AG09309 (cell line): ENCODE measurements around the gene PAIP2B.

ENCODE experiments used
- DNase-seq: peaks from one replicate; pipeline ENCODE4 v3.0.0-alpha.2; 2010; ENCODE audit warnings: low read depth
- H3K4me3 ChIP-seq: 2 replicates; pipeline ENCODE4 v1.5.1; 2011; ENCODE audit warnings: mild to moderate bottlenecking, low read depth, low read length, moderate library complexity; ENCODE audit not compliant: control insufficient read depth
- CTCF ChIP-seq: IDR thresholded peaks from 2 replicates; pipeline ENCODE4 v1.5.1; 2011; ENCODE audit warnings: mild to moderate bottlenecking, low read depth, low read length, inconsistent platforms; ENCODE audit not compliant: insufficient read depth, control insufficient read depth; ENCODE audit errors: missing control alignments

Gene PAIP2B

GRCh38 chr2:71155846-71156245 lies 71.1 kb downstream of the PAIP2B start:
- no peak for DNase-seq
- H3K4me3 ChIP-seq: no peak overlapping the region
- TF ChIP-seq CTCF: no peak

- TF ChIP-seq CTCF: peak; percentile 17
- H3K4me3 ChIP-seq: no peak overlapping the region
- DNase-seq: no peak
These were observed 72.1 kb downstream of the PAIP2B start for GRCh38 chr2:71154798-71155197.

GRCh38 chr2:71154279-71154678 lies 72.6 kb downstream of the PAIP2B start:
- H3K4me3 ChIP-seq: no peak overlapping the region
- no peak for DNase-seq
- TF ChIP-seq CTCF: no peak

GRCh38 chr2:71153585-71154224 lies 73.2 kb downstream of the PAIP2B start:
- DNase-seq: no peak
- TF ChIP-seq CTCF: no peak
- H3K4me3 ChIP-seq: no peak overlapping the region

GRCh38 chr2:71151620-71152019 lies 75.3 kb downstream of the PAIP2B start:
- no peak for TF ChIP-seq CTCF
- no peak overlapping the region for H3K4me3 ChIP-seq
- DNase-seq: no peak

GRCh38 chr2:71150082-71150816 lies 76.7 kb downstream of the PAIP2B start:
- no peak for TF ChIP-seq CTCF
- DNase-seq: no peak
- no peak overlapping the region for H3K4me3 ChIP-seq
